Stimulated activated CD4-positive, alpha-beta T cell treated with anti-CD3 and anti-CD28 coated beads, Interleukin-15, amount 100 ng/mL, for 48 hours (primary cell): ENCODE measurements around the gene MYOT.

Experiments used
- DNase-seq, 2 donors: peaks; one replicate each; pipeline ENCODE4 v3.0.0-alpha.2; 2020; ENCODE audit warnings: low read depth in 2 of 2

MYOT gene

GRCh38 chr5:137901011-137901817 lies 33.6 kb downstream of the MYOT start:
- no peak for DNase-seq

DNA sequence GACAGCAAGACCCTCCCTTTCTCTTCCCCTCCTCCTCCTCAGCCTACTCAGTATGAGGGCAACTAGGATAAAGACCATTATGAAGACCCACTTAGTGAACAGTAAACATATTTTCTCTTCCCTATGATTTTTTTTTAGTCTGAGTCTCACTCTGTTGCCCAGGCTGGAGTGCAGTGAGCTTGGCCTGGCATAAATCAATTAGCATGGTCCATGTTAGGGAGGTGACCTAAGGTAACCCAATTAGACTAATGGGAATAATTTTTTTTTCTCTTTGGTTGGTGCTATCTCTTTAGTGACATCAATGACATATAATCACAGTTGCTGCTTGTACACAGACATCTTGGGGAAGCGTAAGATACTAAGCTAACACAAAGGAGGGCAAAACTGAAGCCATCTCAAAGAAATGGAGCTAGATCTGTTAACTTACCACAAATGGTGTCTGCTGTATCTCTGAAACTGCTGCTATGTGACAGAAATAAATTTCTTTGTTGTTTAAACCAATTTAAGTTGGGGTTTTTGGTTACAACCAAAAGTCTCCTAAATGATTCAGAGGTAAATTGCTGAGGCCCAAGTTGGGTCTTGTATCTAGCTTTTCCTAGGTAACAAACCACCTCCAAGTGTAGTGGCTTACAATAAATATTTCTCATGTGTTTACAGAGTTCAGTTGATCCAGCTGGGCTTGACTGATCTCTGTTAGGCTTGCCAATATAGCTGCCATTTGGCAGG lies 34.9 kb downstream of the MYOT start:
- no peak for DNase-seq

DNA sequence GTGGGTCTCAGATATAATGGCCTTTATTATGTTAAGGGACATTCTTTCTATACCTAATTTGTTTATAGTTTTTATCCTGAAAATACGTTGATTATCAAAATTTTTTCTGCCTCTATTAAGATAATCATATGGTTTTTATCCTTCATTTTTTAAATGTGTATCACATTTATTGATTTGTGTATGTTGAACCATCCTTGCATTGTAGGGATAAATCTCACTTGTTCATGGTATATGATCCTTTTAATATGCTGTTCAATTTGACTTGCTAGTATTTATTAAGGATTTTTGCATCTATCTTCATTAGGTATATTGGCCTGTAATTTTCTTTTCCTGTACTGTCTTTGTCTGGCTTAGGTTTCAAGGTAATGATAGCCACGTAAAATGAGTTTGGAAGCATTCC lies 47.1 kb downstream of the MYOT start:
- no peak for DNase-seq

- no peak for DNase-seq
Observed at GRCh38 chr5:137916923-137917322, 49.3 kb downstream of the MYOT start.

DNA sequence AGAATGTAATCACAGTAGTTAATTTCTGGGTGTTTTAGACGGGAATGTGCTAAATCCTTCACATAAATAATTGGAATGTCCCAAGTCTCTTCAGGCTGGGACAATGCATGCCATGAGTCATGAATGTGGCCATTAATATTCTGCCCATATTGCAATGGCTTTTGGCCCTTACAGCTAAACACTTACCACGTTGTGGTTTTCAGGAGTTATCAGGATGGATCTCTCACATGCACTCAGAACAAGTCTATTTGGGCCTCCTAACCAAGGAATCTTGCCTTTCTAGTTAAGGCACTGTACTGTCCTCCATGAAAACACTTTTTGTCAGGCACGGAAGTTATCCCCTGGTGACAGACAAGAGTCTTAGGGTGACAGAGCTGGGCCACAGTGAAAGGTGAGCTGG lies 54.3 kb downstream of the MYOT start:
- DNase-seq: no peak

DNA sequence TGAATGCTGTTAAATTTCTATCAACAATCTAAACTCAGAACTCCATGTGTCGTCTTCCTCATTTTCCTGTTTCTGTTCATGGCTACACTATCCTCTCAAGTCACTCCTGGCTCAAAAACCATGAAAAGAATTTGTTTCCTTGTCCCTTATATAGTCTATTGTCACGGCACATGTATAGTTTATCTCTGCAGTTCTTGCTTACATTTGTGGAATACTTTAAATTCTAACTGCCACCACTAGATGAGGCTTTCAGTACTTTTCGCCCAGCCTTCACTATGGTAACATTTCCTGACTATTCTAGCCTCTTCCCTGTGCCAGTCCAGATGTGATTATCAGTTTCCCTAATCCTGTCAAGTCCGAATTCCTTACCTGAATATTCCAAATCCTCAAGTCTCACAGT lies 56.2 kb downstream of the MYOT start:
- DNase-seq: no peak

DNA sequence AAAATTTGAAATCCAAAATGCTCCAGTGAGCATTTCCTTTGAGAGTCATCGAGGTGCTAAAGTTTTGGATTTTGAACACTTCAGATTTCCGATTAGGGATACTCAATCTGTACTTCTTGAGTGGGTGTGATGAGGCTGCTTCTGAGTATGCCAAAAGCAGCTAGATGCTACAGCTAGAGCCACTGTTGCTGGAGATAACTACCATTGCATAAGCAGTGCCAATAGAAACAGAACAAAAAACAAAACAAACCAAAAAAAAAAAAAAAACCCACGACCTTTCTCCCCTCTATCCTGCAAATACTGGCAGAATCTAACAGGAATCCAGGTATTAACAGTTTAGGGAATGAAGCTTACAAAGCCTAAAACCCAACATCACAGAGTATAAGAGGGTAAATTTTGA lies 65.1 kb downstream of the MYOT start:
- DNase-seq: no peak

DNA sequence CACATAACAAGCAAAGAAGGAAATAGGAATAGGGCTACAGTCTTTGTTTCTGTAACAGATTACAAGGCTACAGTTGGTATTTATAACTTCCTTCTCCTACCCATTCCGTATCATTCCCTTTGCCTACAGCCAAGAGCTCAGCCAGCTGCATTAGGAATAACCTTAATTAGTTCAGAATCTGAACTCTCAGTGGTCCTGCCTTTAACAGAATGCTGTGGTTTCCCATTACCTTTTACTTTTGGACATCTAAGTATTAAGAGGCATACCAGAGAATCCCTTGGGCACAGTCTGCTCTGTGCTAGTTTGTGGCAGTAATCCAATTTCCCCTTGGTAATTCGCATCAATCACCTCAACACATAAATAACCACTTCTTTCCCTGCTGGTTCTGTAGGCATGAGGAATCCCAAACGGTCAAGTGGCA lies 65.8 kb downstream of the MYOT start:
- DNase-seq: no peak

- no peak for DNase-seq
Observed at GRCh38 chr5:137935190-137935589, 67.5 kb downstream of the MYOT start.

DNA sequence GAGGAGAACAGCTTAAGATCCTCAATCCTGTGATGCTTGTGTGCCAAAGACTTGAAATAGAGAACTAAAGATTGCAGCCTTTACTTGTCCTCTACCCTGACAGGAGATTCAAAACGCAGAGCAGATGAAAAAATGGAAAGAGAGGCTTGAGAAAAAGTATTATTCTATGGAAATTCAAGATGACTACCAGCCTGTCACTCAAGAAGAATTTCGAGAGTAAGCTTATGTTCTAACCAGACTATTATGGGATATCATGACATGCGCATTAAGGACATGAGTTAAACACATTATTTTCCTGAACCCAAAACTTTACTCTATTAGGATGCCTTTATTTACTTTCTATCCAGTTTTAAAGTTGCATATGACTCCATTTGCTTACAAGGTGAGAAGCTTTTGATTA lies 68.0 kb downstream of the MYOT start:
- DNase-seq: no peak
